GM23248 (cell line): ENCODE data around the gene AFAP1. TPM values are rescaled to one million over a fixed set of nuclear protein-coding genes. Genes with fewer than 3 reads are reported as not detected.

ENCODE experiments used
- DNase-seq: peaks from one replicate; pipeline ENCODE4 v3.0.0-alpha.2; 2015
- H2AFZ ChIP-seq: fragments of 200-600 bp; sonication (generic); 2 replicates; pipeline ENCODE4 v1.6.1; 2016; ENCODE audit warnings: antibody characterized with exemption
- H3F3A ChIP-seq: fragments of 200-600 bp; sonication (generic); 2 replicates; pipeline ENCODE4 v1.6.1; 2016; ENCODE audit warnings: mild to moderate bottlenecking, antibody characterized with exemption, mixed run types; ENCODE audit not compliant: insufficient read depth
- H3K27ac ChIP-seq: fragments of 200-600 bp; sonication (generic); 2 replicates; pipeline ENCODE4 v1.5.1; 2016; ENCODE audit warnings: mild to moderate bottlenecking
- H3K27me3 ChIP-seq: fragments of 200-600 bp; sonication (generic); replicated peaks from 2 replicates; pipeline ENCODE4 v1.6.1; 2016; ENCODE audit warnings: mild to moderate bottlenecking; ENCODE audit not compliant: insufficient read depth
- H3K36me3 ChIP-seq: fragments of 200-600 bp; sonication (generic); 2 replicates; pipeline ENCODE4 v1.6.1; 2016; ENCODE audit warnings: low read depth, mild to moderate bottlenecking
- H3K4me1 ChIP-seq: fragments of 200-600 bp; sonication (generic); 2 replicates; pipeline ENCODE4 v1.6.1; 2016; ENCODE audit warnings: mild to moderate bottlenecking; ENCODE audit not compliant: insufficient read depth
- H3K4me2 ChIP-seq: fragments of 200-600 bp; sonication (generic); one replicate; pipeline ENCODE4 v1.6.1; 2016; ENCODE audit warnings: mild to moderate bottlenecking; ENCODE audit not compliant: unreplicated experiment
- H3K4me3 ChIP-seq: fragments of 200-600 bp; sonication (generic); 2 replicates; pipeline ENCODE4 v1.5.1; 2016; ENCODE audit warnings: mild to moderate bottlenecking
- H3K79me2 ChIP-seq: fragments of 200-600 bp; sonication (generic); 2 replicates; pipeline ENCODE4 v1.6.1; 2016; ENCODE audit warnings: mild to moderate bottlenecking; ENCODE audit not compliant: insufficient read depth
- H3K9ac ChIP-seq: fragments of 200-600 bp; sonication (generic); 2 replicates; pipeline ENCODE4 v1.6.1; 2016; ENCODE audit warnings: mild to moderate bottlenecking
- H3K9me2 ChIP-seq: fragments of 200-600 bp; sonication (generic); 2 replicates; pipeline ENCODE4 v1.6.1; 2016; ENCODE audit warnings: mixed run types, mild to moderate bottlenecking, moderate library complexity; ENCODE audit not compliant: insufficient read depth
- H3K9me3 ChIP-seq: fragments of 200-600 bp; sonication (generic); one replicate; pipeline ENCODE4 v1.6.1; 2017; ENCODE audit warnings: low read depth
- H4K20me1 ChIP-seq: fragments of 200-600 bp; sonication (generic); 2 replicates; pipeline ENCODE4 v1.6.0; 2016; ENCODE audit not compliant: insufficient read depth
- EZH2 ChIP-seq: fragments of 200-600 bp; sonication (generic); IDR thresholded peaks from 2 replicates; pipeline ENCODE4 v1.6.1; 2018; ENCODE audit warnings: antibody characterized with exemption, mild to moderate bottlenecking; ENCODE audit not compliant: insufficient read depth, poor library complexity, severe bottlenecking
- EZH2phosphoT487 ChIP-seq: fragments of 200-600 bp; sonication (generic); IDR thresholded peaks from 2 replicates; pipeline ENCODE4 v1.6.1; 2018; ENCODE audit warnings: antibody characterized with exemption, moderate library complexity, mild to moderate bottlenecking, low read depth; ENCODE audit not compliant: insufficient read depth
- WGBS, 2 experiments: methylation state at CpG; one replicate each; pipeline ENCODE4 v1.1.6; 2015 to 2017; ENCODE audit warnings: low lambda C conversion rate in 2 of 2, low coverage in 1 of 2; ENCODE audit errors: missing lambda C conversion rate in 2 of 2; 5-methylcytosine and 5-hydroxymethylcytosine counted together
- in situ Hi-C: fragments of 300-500 bp; cut with MboI; formaldehyde crosslinking; loops from 2 replicates; pipeline ENCODE4 v1.15.0; 2020
- polyA plus RNA-seq: library from polyadenylated mRNA; unstranded; fragments of >200 nt; fragmentation: Nextera tagmentation; extraction: Ambion mirVana; gene quantifications from 2 replicates; pipeline ENCODE4 v1.2.1, GENCODE V29; 2016
- total RNA-seq: library from RNA; depleted of rRNA; stranded (reverse); fragments of >200 nt; shearing (Covaris generic); gene quantifications from 2 replicates; pipeline ENCODE4 v1.2.3, GENCODE V29; 2014

Gene AFAP1
- total and polyA plus RNA-seq, 2 experiments from 2014 or later = 54.4 to 103 TPM

- H3K4me1 ChIP-seq = peaks cover 47% of the 10 kb centered on the region
- no peaks in the 10 kb centered on the region for H3K9me3 ChIP-seq
- H4K20me1 ChIP-seq = no peaks in the 10 kb centered on the region
- DNase-seq = no peak
- no peak overlapping the region for H3K4me2 ChIP-seq
- H3K79me2 ChIP-seq = peaks cover 88% of the 10 kb centered on the region
- H3K27me3 ChIP-seq = no peaks in the 10 kb centered on the region
- no peak overlapping the region for H2AFZ ChIP-seq
- H3K9ac ChIP-seq = 0 out of 2 replicates have a peak overlapping the region, but pooled peaks have one; percentile 1
- in situ Hi-C loops = no loop called here
- H3F3A ChIP-seq = peaks cover 73% of the 10 kb centered on the region
- peaks cover 69% of the 10 kb centered on the region for H3K36me3 ChIP-seq
- H3K27ac ChIP-seq = peak overlapping the region; percentile 67
- no peaks in the 10 kb centered on the region for H3K9me2 ChIP-seq
- no peak overlapping the region for H3K4me3 ChIP-seq
- no peak for TF ChIP-seq EZH2
- TF ChIP-seq EZH2phosphoT487 = no peak
- 85 to 91% methylated on average over 15 of the region's 15 CpGs for WGBS, 2 experiments
Observed at GRCh38 chr4:7814451-7814850, 125.2 kb downstream of the AFAP1 start.

- peak overlapping the region; percentile 67 for H3K27ac ChIP-seq
- peak; percentile 66 for DNase-seq
- H3K36me3 ChIP-seq = peaks cover 70% of the 10 kb centered on the region
- 88% methylated on average over 3 of the region's 3 CpGs for WGBS, 2 experiments
- TF ChIP-seq EZH2 = no peak
- peaks cover 47% of the 10 kb centered on the region for H3K4me1 ChIP-seq
- H3K9ac ChIP-seq = peak overlapping the region; percentile 1; the same call in 1 of the 2 replicates
- no peaks in the 10 kb centered on the region for H3K9me3 ChIP-seq
- no peaks in the 10 kb centered on the region for H3K9me2 ChIP-seq
- H3F3A ChIP-seq = peaks cover 71% of the 10 kb centered on the region
- H3K4me3 ChIP-seq = no peak overlapping the region
- H3K4me2 ChIP-seq = no peak overlapping the region
- H3K79me2 ChIP-seq = peaks cover 86% of the 10 kb centered on the region
- H4K20me1 ChIP-seq = no peaks in the 10 kb centered on the region
- no peaks in the 10 kb centered on the region for H3K27me3 ChIP-seq
- in situ Hi-C loops = no loop called here
- H2AFZ ChIP-seq = no peak overlapping the region
Observed at GRCh38 chr4:7813674-7814073, 126.0 kb downstream of the AFAP1 start.

GRCh38 chr4:7812921-7813320, 126.7 kb downstream of the AFAP1 start:
- in situ Hi-C loops = no loop called here
- Histone ChIP-seq H2AFZ (no peak overlapping the region), H3K4me2 (no peak overlapping the region), H3F3A (peaks cover 71% of the 10 kb centered on the region), H3K36me3 (peaks cover 70% of the 10 kb centered on the region), H4K20me1 (no peaks in the 10 kb centered on the region), H3K9me3 (no peaks in the 10 kb centered on the region), H3K27ac (peak overlapping the region; percentile 67; the same call in 1 of the 2 replicates), H3K79me2 (peaks cover 86% of the 10 kb centered on the region), H3K27me3 (no peaks in the 10 kb centered on the region), H3K9ac (peak overlapping the region; percentile 7; the same call in 1 of the 2 replicates), H3K4me1 (peaks cover 47% of the 10 kb centered on the region), H3K9me2 (no peaks in the 10 kb centered on the region), H3K4me3 (no peak overlapping the region)
- 79 to 82% methylated on average over 5 of the region's 5 CpGs for WGBS, 2 experiments
- no peak for TF ChIP-seq EZH2phosphoT487
- TF ChIP-seq EZH2 = no peak
- no peak for DNase-seq

- no peaks in the 10 kb centered on the region for H3K9me3 ChIP-seq
- 46 to 51% methylated on average over 18 of the region's 18 CpGs for WGBS, 2 experiments
- no peaks in the 10 kb centered on the region for H4K20me1 ChIP-seq
- no peak for TF ChIP-seq EZH2phosphoT487
- TF ChIP-seq EZH2 = no peak
- H3K4me2 ChIP-seq = peak overlapping the region; percentile 24
- peak overlapping the region; percentile 67 for H3K27ac ChIP-seq
- H3K36me3 ChIP-seq = peaks cover 72% of the 10 kb centered on the region
- no peak overlapping the region for H2AFZ ChIP-seq
- in situ Hi-C loops = no loop called here
- peak overlapping the region; percentile 58 for H3K9ac ChIP-seq
- peak overlapping the region; percentile 14; the same call in 1 of the 2 replicates for H3K4me3 ChIP-seq
- H3K4me1 ChIP-seq = peaks cover 47% of the 10 kb centered on the region
- H3K79me2 ChIP-seq = peaks cover 86% of the 10 kb centered on the region
- no peaks in the 10 kb centered on the region for H3K27me3 ChIP-seq
- DNase-seq = no peak
- H3K9me2 ChIP-seq = no peaks in the 10 kb centered on the region
- H3F3A ChIP-seq = peaks cover 71% of the 10 kb centered on the region
Observed at GRCh38 chr4:7812231-7812857, 127.3 kb downstream of the AFAP1 start.
